Measurements from ENCODE around the gene TMEM63B. TPM values are rescaled to one million over a fixed set of nuclear protein-coding genes. Genes with fewer than 3 reads are reported as not detected.
"Not testable (repeated sequence)": the region's sequence is repeated elsewhere in the genome, so short reads cannot be mapped to it uniquely, and the experiment has no call there.

The TMEM63B gene
- total and polyA plus RNA-seq, 4 donors: 49.0 to 94.5 (median 88.3) TPM

DNA sequence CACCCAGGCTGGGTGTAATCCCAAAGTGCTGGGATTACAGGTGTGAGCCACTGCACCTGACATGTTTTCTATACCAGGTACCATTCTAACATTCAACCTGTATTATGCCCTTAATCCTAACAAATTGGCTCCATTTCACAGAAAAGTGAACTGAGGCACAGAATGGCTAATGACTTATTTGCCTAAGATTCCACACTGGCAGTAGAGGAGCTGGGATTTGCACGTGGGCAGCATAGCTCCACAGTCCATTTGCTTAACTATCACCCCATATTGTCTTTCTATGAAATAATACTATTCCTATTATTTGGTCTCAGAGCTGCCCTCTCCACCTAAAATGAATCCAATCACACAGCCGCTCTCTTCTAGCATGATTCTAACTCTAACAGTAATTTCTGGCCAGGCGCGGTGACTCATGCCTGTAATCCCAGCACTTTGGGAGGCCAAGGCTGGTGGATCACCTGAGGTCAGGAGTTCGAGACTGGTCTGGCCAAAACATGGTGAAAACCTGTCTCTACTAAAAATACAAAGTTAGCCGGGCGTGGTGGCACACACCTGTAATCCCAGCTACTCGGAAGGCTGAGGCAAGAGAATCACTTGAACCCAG is 66.1 kb downstream of the TMEM63B start:
- 95 to 97% methylated on average over 8 of the region's 8 CpGs for WGBS, 2 donors
- no peaks in the 10 kb centered on the region for H3K27me3 ChIP-seq (ENCODE audit: control insufficient read depth in 3 of 3, insufficient read depth in 3 of 3, low read length in 2 of 3)
- TF ChIP-seq, protein P1, sequence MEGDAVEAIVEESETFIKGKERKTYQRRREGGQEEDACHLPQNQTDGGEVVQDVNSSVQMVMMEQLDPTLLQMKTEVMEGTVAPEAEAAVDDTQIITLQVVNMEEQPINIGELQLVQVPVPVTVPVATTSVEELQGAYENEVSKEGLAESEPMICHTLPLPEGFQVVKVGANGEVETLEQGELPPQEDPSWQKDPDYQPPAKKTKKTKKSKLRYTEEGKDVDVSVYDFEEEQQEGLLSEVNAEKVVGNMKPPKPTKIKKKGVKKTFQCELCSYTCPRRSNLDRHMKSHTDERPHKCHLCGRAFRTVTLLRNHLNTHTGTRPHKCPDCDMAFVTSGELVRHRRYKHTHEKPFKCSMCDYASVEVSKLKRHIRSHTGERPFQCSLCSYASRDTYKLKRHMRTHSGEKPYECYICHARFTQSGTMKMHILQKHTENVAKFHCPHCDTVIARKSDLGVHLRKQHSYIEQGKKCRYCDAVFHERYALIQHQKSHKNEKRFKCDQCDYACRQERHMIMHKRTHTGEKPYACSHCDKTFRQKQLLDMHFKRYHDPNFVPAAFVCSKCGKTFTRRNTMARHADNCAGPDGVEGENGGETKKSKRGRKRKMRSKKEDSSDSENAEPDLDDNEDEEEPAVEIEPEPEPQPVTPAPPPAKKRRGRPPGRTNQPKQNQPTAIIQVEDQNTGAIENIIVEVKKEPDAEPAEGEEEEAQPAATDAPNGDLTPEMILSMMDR (IDR thresholded peaks at IDR 0.05; ENCODE audit: control extremely low read depth, extremely low read depth): no peak
- no peak overlapping the region for H3K27ac ChIP-seq (ENCODE audit: low read depth in 1 of 2, low read length in 1 of 2)
- no peaks in the 10 kb centered on the region for H3K9me3 ChIP-seq (ENCODE audit: control insufficient read depth in 4 of 4, insufficient read depth in 3 of 4, low read length in 3 of 4)
- DNase-seq (no peak), ATAC-seq (ENCODE audit: insufficient read depth, low FRiP score) (no peak)
- no peak overlapping the region for H3K9ac ChIP-seq (ENCODE audit: insufficient read depth in 1 of 2, low read length in 2 of 2)
- peaks cover 0 to 6% (median 0%) of the 10 kb centered on the region in 5 donors for H3K4me1 ChIP-seq (ENCODE audit: control insufficient read depth in 5 of 5, insufficient read depth in 5 of 5, low read length in 5 of 5)
- H3K36me3 ChIP-seq (ENCODE audit: control insufficient read depth in 4 of 4, insufficient read depth in 4 of 4, low read length in 4 of 4): no peaks in the 10 kb centered on the region
- no peak overlapping the region for H3K4me3 ChIP-seq

GRCh38 chr6:44194326-44194725 is 67.0 kb downstream of the TMEM63B start:
- Histone ChIP-seq H3K27me3 (ENCODE audit: control insufficient read depth in 3 of 3, insufficient read depth in 3 of 3, low read length in 2 of 3) (no peaks in the 10 kb centered on the region), H3K4me3 (no peak overlapping the region), H3K9me3 (ENCODE audit: control insufficient read depth in 4 of 4, insufficient read depth in 3 of 4, low read length in 3 of 4) (no peaks in the 10 kb centered on the region), H3K9ac (ENCODE audit: insufficient read depth in 1 of 2, low read length in 2 of 2) (no peak overlapping the region), H3K36me3 (ENCODE audit: control insufficient read depth in 4 of 4, insufficient read depth in 4 of 4, low read length in 4 of 4) (no peaks in the 10 kb centered on the region), H3K27ac (ENCODE audit: low read depth in 1 of 2, low read length in 1 of 2) (no peak overlapping the region), H3K4me1 (ENCODE audit: control insufficient read depth in 5 of 5, insufficient read depth in 5 of 5, low read length in 5 of 5) (peaks cover 0 to 6% (median 0%) of the 10 kb centered on the region in 5 donors)
- TF ChIP-seq, protein P1 (IDR thresholded peaks at IDR 0.05; ENCODE audit: control extremely low read depth, extremely low read depth): no peak
- ATAC-seq (ENCODE audit: insufficient read depth, low FRiP score): no peak
- DNase-seq: no peak
- WGBS, 2 donors: 90 to 91% methylated on average over 5 of the region's 5 CpGs

DNA sequence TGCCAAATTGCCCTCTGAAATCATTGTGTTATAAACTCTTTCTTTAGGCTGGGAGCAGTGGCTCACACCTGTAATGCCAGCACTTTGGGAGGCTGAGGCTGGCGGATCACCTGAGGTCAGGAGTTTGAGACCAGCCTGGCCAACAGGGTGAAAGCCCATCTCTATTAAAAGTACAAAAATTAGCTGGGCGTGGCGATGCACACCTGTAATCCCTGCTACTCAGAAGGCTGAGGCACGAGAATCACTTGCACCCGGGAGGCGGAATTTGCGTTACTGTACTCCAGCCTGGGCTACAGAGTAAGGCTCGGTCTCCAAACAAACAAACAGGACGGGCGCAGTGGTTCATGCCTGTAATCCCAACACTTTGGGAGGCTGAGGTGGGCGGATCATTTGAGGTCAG is 69.0 kb downstream of the TMEM63B start:
- not testable (repeated sequence) for H3K36me3 ChIP-seq (ENCODE audit: control insufficient read depth in 4 of 4, insufficient read depth in 4 of 4, low read length in 4 of 4); H3K27ac ChIP-seq (ENCODE audit: low read depth in 1 of 2, low read length in 1 of 2); H3K9ac ChIP-seq (ENCODE audit: insufficient read depth in 1 of 2, low read length in 2 of 2); H3K27me3 ChIP-seq (ENCODE audit: control insufficient read depth in 3 of 3, insufficient read depth in 3 of 3, low read length in 2 of 3); H3K4me3 ChIP-seq; H3K9me3 ChIP-seq (ENCODE audit: control insufficient read depth in 4 of 4, insufficient read depth in 3 of 4, low read length in 3 of 4); H3K4me1 ChIP-seq (ENCODE audit: control insufficient read depth in 5 of 5, insufficient read depth in 5 of 5, low read length in 5 of 5); DNase-seq; ATAC-seq (ENCODE audit: insufficient read depth, low FRiP score)
- 94 to 95% methylated on average over 11 of the region's 11 CpGs for WGBS, 2 donors

DNA sequence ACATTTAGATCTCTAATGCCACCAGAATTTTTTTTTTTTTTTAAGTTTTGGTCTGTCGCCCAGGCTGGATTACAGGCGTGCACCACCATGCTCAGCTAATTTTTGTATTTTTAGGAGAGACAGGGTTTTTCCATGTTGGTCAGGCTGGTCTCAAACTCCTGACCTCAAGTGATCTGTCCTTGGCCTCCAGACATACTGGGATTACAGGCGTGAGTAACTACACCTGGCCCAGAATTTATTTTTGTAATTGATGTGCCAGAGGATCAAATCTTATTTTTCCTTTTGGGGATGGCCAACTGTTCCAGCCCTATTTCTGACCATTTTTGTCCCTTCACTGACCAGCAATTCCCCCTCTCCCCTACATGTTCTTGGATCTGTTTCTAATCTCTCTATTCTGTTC is 71.3 kb downstream of the TMEM63B start:
- DNase-seq (no peak), ATAC-seq (ENCODE audit: insufficient read depth, low FRiP score) (no peak)
- Histone ChIP-seq H3K27me3 (ENCODE audit: control insufficient read depth in 3 of 3, insufficient read depth in 3 of 3, low read length in 2 of 3) (no peaks in the 10 kb centered on the region), H3K9me3 (ENCODE audit: control insufficient read depth in 4 of 4, insufficient read depth in 3 of 4, low read length in 3 of 4) (no peaks in the 10 kb centered on the region), H3K27ac (ENCODE audit: low read depth in 1 of 2, low read length in 1 of 2) (no peak overlapping the region), H3K9ac (ENCODE audit: insufficient read depth in 1 of 2, low read length in 2 of 2) (no peak overlapping the region), H3K36me3 (ENCODE audit: control insufficient read depth in 4 of 4, insufficient read depth in 4 of 4, low read length in 4 of 4) (no peaks in the 10 kb centered on the region), H3K4me1 (ENCODE audit: control insufficient read depth in 5 of 5, insufficient read depth in 5 of 5, low read length in 5 of 5) (peaks cover 0 to 3% (median 0%) of the 10 kb centered on the region in 5 donors), H3K4me3 (no peak overlapping the region)
- TF ChIP-seq, protein P1 (IDR thresholded peaks at IDR 0.05; ENCODE audit: control extremely low read depth, extremely low read depth): no peak
- WGBS, 2 donors: 90 to 91% methylated on average over 3 of the region's 3 CpGs
